Measurements from ENCODE around the gene TBC1D14.
A peak's percentile ranks its signal among the peaks of the same experiment; 100 is the strongest.
"Not testable (repeated sequence)": the region's sequence is repeated elsewhere in the genome, so short reads cannot be mapped to it uniquely, and the experiment has no call there.

Gene TBC1D14

GRCh38 chr4:6910340-6910959, 824 bp downstream of the TBC1D14 start:
- no peak for DNase-seq (ENCODE audit: low read depth in 2 of 2)

- no peak for DNase-seq (ENCODE audit: low read depth in 2 of 2)
These were observed 1.6 kb downstream of the TBC1D14 start for GRCh38 chr4:6910960-6911874.

- DNase-seq (ENCODE audit: low read depth in 2 of 2) = not testable (repeated sequence)
These were observed 2.3 kb downstream of the TBC1D14 start for GRCh38 chr4:6911917-6912316.

- DNase-seq (ENCODE audit: low read depth in 2 of 2) = no peak
These were observed 2.8 kb downstream of the TBC1D14 start for GRCh38 chr4:6912441-6912840.

- DNase-seq (ENCODE audit: low read depth in 2 of 2) = no peak
These were observed 3.8 kb downstream of the TBC1D14 start for GRCh38 chr4:6913350-6913905.

- no peak for DNase-seq (ENCODE audit: low read depth in 2 of 2)
These were observed 4.8 kb downstream of the TBC1D14 start for GRCh38 chr4:6914448-6914847.

DNA sequence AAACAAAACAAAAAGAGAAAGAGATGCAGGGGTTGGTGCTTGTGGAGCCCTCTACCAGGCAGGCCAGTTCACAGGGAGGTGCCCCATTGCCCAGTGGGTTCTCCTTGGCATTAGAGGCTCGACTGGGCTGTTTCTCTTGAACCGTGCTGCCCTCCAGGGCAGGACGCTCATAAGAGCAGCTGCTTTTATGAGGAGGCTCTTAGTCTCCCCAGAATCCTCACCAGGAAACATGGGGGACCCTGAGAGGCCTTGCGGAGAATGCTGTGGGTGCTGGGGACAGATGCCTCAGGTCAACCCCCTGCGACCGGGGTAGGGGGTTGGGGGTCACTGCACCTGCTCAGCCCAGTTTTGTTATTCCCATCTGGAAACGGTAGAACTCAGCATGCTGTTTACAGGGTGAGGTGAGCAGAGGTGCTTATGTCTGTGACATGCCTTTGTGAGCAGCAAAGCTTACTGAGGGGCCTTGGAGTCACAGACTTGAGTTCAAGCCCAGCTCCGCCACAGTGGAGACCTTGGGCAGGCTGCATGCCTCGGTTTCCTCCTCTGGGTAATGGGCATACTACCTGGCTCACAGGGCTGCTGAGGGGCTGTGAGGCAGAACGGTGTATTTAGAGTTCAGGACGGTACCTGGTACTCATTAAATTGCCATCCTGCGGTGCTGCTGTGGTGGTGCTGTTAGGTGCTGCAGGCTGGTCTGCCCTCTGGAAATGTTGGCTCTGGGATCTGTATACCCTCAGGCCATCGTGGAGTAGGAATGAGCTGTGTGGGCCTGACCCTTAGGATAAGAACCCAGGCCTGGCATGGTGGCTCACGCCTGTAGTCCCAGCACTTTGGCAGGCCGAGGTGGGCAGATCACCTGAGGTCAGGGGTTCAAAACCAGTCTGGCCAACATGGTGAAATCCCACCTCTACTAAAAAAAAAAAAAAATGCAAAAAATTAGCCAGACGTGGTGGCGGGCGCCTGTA, 5.7 kb downstream of the TBC1D14 start:
- DNase-seq (ENCODE audit: low read depth in 2 of 2) = no peak

GRCh38 chr4:6916069-6916586, 6.5 kb downstream of the TBC1D14 start:
- no peak for DNase-seq (ENCODE audit: low read depth in 2 of 2)

- peak; percentile 23 to 48 for DNase-seq (ENCODE audit: low read depth in 2 of 2)
These were observed 7.2 kb downstream of the TBC1D14 start for GRCh38 chr4:6916587-6917460.

- peak in 1 of 2 donors; percentile 29 for DNase-seq (ENCODE audit: low read depth in 2 of 2)
These were observed 8.0 kb downstream of the TBC1D14 start for GRCh38 chr4:6917461-6918271.

GRCh38 chr4:6918338-6918737, 8.7 kb downstream of the TBC1D14 start:
- DNase-seq (ENCODE audit: low read depth in 2 of 2) = no peak

- DNase-seq (ENCODE audit: low read depth in 2 of 2) = no peak
These were observed 10.5 kb downstream of the TBC1D14 start for GRCh38 chr4:6920171-6920570.

GRCh38 chr4:6923507-6923906, 13.9 kb downstream of the TBC1D14 start:
- DNase-seq (ENCODE audit: low read depth in 2 of 2) = no peak

- no peak for DNase-seq (ENCODE audit: low read depth in 2 of 2)
These were observed 14.7 kb downstream of the TBC1D14 start for GRCh38 chr4:6924361-6924779.

- DNase-seq (ENCODE audit: low read depth in 2 of 2) = no peak
These were observed 15.8 kb downstream of the TBC1D14 start for GRCh38 chr4:6925357-6925836.

GRCh38 chr4:6926081-6926480, 16.5 kb downstream of the TBC1D14 start:
- DNase-seq (ENCODE audit: low read depth in 2 of 2) = no peak

DNA sequence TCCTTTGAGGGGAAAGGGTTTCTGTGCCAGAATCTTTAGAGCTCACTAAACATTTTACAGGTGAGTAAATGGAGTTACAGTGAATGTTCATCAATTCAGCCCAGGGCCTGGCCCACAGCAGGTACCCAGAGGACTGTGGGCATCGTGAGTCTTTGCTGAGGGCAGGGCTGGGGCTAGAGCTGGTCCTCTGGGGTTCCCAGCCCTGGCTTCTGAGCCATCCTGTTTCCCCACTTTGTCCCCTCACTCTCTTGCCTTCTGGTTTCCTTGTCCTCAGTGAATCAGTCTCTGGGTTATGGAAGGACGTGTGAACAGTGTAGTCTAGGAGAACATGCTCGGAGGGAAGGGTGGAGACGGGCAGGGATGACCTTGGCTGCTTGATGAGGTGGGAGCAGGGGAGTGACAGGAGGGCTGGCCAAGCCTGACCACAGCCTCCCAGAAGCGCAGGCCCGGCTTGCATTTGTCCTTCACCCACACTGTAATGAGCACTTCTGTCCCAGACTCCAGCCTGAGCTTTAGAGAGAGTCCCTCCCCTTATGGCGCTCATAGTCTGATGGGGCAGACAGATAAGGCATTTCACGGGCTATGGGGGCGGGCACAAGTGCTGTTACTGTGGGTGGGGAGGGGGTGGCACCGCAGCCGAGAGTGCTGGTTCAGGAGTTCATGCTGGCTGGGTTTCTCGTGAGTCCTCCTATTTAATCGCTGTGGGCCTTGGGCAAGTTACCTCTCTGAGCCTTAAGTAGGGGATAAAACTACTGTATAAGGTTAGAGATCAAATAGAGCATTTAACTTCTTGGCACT, 17.3 kb downstream of the TBC1D14 start:
- DNase-seq (ENCODE audit: low read depth in 2 of 2) = peak; percentile 38 to 70

DNA sequence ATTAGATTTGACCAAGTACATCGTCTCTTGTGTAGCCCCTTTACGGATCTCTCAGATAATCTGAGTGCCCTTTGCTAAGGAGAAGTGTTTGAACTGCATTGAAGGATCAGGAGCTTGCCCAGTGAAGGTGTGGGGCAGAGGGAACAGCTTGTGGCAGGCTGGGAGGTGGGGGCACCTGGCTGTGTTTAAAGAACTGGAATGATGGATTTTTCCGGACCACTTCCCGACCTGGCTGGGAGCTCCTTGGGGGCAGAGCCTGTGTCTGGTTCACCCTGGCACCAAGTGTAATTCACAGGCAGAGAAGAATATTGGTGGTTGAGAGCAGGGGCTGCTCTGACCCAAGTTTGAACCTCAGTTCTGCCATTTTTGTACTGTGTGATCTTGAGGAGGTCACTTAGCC, 18.5 kb downstream of the TBC1D14 start:
- DNase-seq (ENCODE audit: low read depth in 2 of 2) = no peak

Measured in stimulated activated CD4-positive, alpha-beta T cell treated with anti-CD3 and anti-CD28 coated beads, Interleukin-1b, Interleukin-23, amount 100 ng/mL, for 4 hours (primary cell).